IPS DF 4.7 (cell line): ENCODE results near the gene TRIM34.
"Not testable (repeated sequence)": the region's sequence is repeated elsewhere in the genome, so short reads cannot be mapped to it uniquely, and the experiment has no call there.

ENCODE experiments used
- DNase-seq: peaks from one replicate; pipeline ENCODE4 v3.0.0-alpha.2; 2013; ENCODE audit warnings: low spot score; ENCODE audit errors: extremely low read depth

TRIM34 gene

DNA sequence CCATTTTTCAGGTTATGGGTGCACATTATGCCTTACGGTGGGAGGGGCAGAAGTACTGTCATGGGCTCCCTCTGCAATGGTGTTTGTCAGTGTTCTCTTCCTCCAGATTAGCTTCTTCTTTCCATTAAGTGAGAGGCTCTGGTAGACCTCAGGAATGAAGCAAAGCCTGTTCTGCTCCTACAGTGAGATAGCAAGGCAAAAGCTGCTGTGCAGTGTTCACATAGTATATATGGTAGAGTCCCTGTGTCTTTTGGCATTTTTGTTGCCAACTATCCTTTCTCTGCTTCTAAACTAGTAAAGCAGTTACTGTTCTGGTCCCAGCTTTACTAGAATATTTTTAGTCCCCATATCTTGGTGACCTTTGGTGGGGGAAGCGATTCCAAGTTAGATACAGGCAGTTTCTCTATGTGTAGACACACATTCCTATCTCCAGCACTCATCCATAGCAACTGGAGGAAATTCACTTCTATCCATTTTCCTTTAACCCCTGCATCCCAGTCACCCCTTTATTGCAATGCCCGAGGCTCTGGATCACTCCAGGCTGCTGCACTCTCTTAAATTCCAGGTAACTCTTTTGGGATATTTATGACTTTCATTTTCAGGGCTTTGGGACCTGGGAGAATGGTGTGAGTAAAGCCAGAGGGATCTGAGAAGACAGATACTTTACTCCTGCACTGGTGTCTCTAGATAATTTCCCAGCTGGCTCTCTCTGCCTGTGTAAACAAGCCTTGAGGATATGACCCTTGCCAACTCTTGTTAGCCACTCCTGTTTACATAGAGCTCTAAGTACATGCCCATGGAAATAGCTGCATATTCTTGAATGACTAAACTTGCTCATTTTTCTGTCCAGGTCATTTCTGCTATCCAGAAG lies 3.9 kb upstream of the TRIM34 start:
- no peak for DNase-seq

DNA sequence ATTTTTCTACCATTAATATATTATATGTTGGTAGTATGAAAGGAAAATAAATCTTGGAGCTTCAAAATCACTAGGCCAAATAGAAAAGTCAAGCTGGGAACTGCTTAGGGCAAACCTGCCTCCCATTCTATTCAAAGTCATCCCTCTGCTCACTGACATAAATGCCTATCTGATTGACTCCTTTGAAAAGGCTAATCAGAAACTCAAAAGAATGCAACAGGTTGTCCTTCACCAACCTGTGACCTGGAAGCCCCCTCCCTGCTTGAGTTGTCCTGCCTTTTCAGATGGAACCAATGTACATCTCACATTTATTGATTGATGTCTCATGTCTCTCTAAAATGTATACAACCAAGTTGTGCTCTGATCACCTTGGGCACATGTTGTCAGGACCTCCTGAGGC lies 3.2 kb upstream of the TRIM34 start:
- no peak for DNase-seq

DNA sequence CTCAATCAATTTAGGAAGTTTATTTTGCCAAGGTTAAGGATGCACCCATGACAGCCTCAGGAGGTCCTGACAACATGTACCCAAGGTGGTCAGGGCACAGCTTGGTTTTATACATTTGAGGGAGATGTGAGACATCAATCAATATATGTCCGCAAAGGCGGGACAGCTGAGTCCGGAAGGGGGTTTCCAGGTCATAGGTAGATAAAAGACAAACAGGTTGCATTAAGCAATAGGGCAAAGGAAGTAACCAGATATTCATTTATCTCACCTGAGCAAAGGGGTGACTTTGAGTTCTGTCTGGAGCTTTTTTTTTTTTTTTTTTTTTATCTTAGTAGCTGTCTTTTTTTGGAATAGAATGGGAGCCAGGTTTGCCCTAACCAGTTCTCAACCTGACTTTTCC lies 2.0 kb upstream of the TRIM34 start:
- DNase-seq = no peak

DNA sequence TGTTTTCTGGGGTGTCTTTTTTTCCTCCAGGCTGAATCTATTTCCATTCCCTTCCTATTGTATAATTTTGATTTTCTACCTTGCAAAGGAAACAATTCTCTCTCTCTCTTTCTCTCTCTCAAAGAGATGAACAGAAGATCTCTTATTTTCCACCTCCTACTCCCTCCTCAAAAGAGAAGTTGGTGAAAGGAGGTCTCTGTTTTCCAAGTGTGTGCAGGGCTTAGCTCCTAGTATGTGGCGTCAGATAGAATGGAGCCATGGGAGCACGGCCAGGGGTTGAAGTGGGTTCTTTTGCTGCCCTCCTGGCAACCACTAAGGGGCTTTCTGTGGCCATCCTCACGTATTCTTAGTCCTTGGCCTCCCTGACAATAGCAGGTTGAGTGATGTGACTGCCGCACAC lies 480 bp downstream of the TRIM34 start:
- DNase-seq = no peak

DNA sequence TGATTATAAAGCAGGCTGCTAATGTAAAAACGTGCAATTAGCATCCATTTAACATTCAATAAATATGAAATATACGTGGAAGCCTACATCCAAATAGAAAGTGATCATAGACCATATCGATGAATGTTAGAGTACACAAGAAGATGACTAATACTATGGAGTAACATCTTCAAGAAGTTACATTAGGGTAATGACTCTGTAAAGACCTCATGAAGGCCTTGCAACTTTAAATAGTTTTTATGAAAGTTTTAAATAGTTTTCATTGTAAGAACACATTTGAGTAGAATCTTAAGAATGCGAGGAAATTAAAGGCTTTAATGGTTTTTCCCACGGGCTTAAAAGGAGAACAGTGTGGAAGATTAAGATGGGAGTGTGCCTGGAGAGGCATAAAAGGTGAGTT lies 1.4 kb downstream of the TRIM34 start:
- DNase-seq = no peak

DNA sequence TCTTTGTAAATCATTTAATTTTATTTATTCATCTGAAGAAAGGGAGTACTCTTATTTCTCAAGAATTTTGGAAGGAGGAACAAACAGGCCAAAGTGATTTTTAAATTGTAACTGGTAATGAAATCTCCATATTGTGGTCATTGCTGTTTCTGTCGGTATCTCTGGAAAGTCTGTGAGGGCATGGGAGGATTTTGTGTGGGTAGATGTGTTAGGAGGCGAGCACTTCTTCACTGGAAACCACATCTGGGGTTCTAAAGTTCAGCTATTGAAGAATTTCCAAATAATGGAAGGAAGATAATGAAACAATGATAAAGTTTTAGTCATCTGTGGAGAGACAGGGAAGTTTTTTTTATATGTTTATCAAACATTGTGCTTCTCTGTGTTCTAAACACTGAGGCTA lies 6.6 kb downstream of the TRIM34 start:
- DNase-seq = no peak

DNA sequence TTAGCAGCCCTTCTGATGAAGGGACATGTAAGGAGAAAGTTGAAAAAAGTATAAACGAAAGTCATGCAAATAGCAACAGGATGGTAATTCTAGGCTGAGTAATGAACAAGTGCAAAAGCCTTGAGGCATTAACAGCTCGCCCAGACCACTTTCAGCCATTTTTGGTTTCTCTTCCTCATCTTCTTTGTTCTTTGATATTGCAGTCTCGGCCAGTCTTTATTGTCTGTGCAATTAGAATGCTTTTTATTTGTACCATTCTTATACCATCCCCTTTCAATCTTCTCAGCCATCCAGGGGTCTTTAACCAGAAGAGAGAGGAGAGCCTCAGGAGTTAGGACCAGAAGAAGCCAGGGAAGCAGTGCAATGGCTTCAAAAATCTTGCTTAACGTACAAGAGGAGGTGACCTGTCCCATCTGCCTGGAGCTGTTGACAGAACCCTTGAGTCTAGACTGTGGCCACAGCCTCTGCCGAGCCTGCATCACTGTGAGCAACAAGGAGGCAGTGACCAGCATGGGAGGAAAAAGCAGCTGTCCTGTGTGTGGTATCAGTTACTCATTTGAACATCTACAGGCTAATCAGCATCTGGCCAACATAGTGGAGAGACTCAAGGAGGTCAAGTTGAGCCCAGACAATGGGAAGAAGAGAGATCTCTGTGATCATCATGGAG lies 7.3 kb downstream of the TRIM34 start:
- no peak for DNase-seq

DNA sequence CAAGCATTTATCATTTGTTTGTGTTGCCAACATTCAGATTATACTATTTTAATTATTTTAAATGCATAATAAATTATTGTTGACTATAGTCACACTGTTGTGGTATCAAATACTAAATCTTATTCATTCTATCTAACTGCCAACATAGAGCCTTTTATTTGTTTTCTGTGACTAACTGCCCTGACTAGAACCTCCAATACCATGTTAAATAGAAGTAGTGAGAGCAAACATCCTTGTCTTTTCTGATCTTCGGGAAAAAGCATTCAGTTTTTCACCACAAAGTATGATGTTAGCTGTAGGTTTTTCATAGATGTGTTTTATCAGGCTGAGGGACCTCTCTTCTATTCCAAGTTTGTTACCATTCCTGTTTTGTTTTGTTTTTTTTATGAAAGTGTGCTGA lies 15.2 kb downstream of the TRIM34 start:
- DNase-seq = no peak

DNA sequence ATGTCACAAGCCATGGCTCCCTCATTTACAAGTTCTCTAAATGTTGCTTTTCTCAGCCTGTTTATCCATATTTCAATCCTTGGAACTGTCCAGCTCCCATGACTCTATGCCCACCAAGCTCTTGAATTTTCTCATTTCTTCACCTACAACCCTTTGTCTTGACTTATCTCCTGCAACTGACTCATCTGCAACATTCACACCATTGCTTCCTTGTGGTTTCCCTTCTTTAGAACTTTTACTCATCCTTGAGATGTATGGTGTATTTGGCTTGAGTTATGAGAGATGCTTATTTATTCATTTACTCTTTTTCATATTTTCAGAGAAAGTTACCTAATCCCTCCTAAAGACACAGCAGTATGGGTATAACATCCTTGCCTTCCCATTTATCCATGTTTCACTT lies 18.8 kb downstream of the TRIM34 start:
- no peak for DNase-seq

DNA sequence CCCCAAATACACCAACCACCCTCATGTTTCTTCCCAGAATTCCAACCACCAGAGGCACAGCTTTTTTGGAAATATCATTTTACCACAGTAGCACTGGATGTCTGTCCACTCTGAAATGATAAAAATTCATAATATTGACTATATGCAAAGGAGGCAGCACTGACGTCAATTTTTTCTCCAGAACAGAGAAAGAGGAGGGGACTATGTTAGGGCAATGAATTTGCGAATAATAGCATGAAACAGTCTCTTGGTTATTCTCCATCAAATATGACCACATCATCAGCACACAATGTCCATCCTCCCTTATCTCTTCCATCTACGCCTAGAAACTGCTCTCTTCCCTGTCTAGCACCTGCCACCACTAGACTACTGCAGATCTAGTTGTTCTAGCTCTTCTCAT lies 21.3 kb downstream of the TRIM34 start:
- DNase-seq = no peak

DNA sequence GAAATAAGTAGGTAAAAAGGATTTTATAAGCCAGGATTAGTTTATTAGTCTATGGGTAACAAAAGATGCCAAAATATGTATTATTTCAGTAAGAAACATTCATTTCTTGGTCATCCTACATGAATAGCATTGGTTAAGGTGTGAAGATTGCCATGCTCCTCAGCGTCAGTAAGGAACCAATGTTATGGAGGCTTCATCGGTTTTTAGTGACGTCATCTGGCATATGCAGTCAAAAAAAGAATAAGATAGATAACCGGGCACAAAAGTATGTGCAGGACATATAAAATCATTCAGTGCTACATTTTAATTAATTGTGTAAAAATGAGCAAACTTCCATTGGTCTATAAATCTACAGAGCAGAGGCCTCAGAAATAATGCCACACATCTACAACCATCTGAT lies 30.7 kb downstream of the TRIM34 start:
- DNase-seq = no peak

DNA sequence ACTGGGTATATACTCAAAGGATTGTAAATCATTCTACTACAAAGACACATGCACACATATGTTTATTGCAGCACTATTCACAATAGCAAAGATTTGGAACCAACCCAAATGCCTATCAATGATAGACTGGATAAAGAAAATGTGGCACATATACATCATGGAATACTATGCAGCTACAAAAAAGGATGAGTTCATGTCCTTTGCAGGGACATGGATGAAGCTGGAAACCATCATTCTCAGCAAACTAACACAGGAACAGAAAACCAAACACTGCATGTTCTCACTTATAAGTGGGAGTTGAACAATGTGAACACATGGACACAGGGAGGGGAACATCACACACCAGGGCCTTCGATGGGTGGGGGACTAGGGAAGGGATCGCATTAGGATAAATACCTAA lies 32.2 kb downstream of the TRIM34 start:
- DNase-seq = not testable (repeated sequence)

DNA sequence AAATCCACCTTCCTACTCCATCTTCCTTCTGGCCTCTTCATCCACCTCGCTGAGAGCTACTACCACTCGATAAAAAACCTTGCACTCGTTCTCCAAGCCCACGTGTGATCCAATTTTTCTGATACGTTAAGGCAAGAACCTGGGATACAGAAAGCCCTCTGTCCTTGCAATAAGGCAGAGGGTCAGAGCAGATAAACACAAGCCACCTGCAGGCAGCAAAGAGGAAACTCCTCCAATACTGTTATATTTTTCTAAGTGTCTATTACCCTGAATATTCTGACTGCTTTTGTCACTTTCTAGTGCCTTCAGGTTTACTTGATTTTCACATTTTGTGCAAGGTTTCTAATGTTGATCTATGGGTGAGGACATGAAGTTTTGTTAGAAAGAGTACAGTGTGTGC lies 33.5 kb downstream of the TRIM34 start:
- DNase-seq = no peak

DNA sequence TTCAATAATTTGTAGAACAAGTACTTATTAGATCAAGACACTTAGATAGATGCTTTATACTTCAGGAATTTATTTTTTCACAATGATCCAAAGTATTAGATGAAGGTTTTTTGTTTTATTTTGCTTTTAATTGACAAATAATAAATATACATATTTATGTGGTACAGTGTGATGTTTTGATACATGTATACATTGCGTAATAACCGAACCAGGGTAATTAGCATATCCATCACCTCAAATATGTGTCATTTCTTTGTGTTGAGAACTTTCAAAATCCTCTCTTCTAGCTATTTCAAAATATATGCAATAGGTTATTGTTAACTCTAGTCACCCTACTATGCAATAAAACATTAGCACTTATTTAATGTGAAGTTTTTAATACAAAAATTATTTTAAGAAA lies 38.7 kb downstream of the TRIM34 start:
- DNase-seq = no peak

DNA sequence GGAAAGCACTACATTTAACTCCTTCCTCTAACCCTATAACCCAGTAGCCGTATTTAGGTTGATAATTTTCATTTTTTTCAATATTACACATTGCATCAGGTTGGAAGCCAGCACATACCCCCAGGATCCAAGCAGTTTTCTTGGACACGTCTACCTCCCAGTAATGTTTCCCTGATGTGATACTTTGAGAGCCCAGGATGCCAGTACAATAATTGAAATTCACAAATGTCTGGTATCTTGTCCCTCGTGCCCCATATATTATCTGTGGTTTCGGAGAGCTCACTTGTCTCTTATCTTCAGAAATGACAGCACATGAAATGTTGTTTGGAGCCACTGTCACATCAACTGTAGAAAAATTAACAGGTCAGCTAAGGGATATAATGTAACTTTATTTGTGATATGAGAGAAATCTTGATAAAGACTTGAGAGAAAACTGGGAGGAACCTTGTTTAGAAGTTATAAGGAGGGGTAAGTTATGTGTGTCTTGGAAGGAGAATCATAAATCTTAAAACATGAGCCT lies 40.3 kb downstream of the TRIM34 start:
- DNase-seq = no peak

DNA sequence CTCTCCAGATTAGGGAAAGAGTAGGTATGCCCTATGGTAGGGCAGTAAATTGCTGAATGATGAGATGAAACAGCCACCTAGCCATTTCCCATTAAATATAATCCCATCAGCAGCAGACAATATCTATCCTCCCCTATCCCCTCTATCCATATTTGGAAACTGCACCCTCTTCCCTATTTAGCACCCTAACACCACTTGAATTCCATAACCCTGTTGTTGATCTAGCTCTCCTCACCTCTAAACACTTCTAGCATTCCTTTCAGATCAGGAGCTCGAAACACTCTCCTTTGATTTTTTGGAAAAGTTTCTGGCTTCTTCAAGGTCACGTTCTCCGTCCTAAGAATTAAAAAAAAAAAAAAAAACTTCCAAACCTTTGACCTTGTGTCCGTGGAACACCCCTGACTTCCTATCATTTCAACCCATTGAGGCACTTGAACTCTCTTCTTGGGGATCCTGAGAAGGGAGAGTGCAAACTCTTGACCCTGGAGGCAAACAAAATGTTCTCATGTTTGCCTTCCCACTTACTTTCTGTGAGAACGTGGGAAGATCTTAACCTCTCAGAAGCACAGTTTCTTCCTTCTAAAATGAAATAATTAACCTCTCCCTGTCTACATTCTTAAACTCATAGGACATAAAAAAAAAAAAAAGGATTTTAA lies 41.1 kb downstream of the TRIM34 start:
- DNase-seq = no peak

DNA sequence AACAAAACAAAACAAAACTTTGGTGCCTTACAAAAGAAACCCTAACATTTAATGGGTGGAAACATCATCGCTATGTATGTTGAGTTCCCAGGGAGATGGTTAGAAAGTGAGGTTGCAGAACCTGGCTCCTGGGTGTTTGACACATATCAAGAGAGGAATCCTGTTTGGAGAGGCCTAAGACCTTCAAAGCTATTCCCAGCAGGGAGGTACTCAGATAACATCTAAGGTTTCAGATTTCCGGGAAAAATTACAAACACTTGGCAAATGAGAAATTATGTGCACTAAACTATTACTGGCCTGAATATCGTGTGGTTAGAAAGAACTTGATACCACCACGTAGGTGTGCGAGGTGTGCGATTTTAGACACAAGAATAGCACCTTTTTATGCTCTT lies 41.6 kb downstream of the TRIM34 start:
- DNase-seq = no peak

DNA sequence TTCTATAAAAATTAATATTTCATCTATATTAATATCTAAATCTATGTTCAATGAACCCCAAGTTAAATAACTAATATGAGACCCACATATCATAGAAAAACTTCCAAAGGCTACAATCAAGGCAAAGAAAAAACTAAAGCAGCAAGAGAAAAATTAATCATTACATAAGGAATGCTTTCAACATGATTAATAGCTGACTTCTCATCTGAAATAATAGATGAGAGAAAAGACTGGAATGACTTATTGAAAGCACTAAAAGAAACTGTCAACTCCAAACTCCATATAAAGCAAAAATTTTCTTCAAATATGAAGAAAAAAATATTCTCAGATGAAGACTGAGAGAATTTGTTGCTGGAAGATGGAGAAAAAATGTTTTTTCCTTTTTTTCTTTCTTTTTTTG lies 47.0 kb downstream of the TRIM34 start:
- no peak for DNase-seq

DNA sequence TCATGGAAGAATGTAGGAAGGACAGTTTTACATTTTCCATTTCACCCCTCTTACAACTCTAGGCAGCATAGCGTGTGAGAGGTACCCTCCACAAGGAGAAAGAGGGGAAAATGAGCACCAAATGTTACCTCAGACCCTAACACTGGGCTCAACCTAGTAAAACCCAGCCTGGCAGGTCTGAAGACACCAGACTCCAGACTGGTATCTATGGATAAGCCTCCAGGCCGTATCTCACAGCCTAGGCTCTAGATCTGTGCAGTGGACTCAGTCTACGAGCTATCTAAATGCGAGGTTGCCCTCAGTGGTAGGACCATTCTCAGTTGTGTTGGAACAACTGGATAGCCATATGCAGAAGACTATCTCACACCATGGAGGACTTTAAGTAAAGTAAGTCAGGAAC lies 49.6 kb downstream of the TRIM34 start:
- DNase-seq = no peak

DNA sequence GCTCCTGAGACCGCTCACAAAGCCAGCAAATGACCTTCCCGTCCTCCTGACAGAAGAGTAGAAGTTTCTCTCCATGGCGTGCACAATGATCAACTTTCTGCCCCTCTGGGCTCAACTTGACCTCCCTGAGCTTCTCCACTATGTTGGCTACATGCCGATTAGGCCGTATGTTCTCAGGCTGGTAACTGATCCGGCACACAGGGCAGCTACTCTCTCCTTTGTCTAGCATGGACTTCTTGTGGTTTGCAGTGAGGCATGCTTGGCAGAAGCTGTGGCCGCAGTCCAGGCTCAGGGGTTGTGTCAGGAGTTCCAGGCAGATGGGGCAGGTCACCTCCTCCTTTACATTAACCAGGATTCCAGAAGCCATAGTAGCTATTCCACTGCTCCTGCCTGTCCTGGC lies 55.0 kb downstream of the TRIM34 start:
- no peak for DNase-seq

DNA sequence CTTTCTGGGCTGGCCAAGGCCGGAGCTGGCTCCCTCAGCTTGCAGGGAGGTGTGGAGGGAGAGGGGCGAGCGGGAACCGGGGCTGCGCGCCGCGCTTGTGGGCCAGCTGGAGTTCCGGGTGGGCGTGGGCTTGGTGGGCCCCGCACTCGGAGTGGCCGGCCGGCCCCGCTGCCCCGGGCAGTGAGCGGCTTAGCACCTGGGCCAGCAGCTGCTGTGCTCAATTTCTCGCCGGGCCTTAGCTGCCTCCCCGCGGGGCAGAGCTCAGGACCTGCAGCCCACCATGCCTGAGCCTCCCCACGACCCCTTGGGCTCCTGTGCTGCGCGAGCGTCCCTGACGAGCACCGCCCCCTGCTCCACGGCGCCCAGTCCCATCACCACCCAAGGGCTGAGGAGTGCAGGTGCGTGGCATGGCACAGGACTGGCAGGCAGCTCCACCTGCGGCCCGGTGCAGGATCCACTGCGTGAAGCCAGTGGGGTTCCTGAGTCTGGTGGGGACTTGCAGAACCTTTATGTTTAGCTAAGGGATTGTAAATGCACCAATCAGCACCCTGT lies 58.2 kb downstream of the TRIM34 start:
- DNase-seq = not testable (repeated sequence)

DNA sequence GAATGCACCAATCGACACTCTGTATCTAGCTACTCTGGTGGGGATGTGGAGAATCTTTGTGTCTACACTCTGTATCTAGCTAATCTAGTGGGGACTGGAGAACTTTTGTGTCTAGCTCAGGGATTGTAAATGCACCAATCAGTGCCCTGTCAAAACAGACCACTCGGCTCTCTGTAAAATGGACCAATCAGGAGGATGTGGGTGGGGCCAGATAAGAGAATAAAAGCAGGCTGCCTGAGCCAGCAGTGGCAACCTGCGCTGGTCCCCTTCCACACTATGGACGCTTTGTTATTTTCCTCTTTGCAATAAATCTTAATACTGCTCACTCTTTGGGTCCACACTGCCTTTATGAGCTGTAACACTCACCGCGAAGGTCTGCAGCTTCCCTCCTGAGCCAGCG lies 58.8 kb downstream of the TRIM34 start:
- not testable (repeated sequence) for DNase-seq
